Keratinocyte (primary cell): ENCODE results near the gene FAM184B.

ENCODE experiments used
- EZH2 ChIP-seq: IDR thresholded peaks from one replicate; pipeline ENCODE4 v1.6.1; 2012; ENCODE audit warnings: inconsistent platforms, mild to moderate bottlenecking, low read length, moderate library complexity
- TF ChIP-seq, protein P1 (sequence below), 3 experiments: IDR thresholded peaks in 1 of 3; conservative IDR thresholded peaks in 1 of 3; optimal IDR thresholded peaks in 1 of 3; 2 replicates in 2 of 3; 3 replicates in 1 of 3; pipeline versions ENCODE3 to v1.5.1; 2011; ENCODE audit warnings: low read length in 3 of 3, mild to moderate bottlenecking in 3 of 3, moderate library complexity in 2 of 3, control low read depth in 1 of 3, inconsistent platforms in 1 of 3; ENCODE audit not compliant: insufficient read depth in 2 of 3; ENCODE audit errors: extremely low read depth in 1 of 3

DNA sequence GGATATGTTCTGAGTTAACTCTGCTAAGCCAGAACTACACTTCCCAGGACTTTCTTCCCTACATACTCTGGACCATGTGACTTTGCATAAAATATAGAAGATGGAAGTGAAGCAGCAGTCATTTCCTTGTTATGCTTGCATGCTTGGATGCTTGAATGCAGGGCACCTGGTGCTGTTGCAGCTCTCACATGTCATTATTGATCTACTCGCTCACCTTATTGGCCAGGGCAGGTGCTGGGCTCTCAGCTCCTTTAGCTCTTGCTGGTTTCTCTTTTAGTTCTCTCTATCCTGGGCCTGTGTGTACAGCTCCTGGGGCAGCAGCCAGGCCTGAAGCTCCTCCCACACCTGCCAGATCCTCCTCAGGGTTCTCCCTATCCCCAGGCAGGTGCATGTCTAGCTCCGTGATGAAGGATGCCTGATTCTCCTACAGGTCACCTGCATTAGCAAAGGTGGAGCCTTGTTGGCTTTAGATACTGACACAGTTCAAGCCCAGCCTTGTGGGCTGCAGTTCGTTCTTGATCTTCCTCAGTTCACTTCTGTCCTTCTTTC is 113.7 kb downstream of the FAM184B start:
- TF ChIP-seq, protein P1, sequence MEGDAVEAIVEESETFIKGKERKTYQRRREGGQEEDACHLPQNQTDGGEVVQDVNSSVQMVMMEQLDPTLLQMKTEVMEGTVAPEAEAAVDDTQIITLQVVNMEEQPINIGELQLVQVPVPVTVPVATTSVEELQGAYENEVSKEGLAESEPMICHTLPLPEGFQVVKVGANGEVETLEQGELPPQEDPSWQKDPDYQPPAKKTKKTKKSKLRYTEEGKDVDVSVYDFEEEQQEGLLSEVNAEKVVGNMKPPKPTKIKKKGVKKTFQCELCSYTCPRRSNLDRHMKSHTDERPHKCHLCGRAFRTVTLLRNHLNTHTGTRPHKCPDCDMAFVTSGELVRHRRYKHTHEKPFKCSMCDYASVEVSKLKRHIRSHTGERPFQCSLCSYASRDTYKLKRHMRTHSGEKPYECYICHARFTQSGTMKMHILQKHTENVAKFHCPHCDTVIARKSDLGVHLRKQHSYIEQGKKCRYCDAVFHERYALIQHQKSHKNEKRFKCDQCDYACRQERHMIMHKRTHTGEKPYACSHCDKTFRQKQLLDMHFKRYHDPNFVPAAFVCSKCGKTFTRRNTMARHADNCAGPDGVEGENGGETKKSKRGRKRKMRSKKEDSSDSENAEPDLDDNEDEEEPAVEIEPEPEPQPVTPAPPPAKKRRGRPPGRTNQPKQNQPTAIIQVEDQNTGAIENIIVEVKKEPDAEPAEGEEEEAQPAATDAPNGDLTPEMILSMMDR (optimal IDR thresholded peaks at IDR 0.05 in 1 of 3, IDR thresholded peaks at IDR 0.05 in 1 of 3, conservative IDR thresholded peaks at IDR 0.05 in 1 of 3; ENCODE audit: extremely low read depth in 1 of 3, insufficient read depth in 2 of 3, low read length in 3 of 3): no peak
- no peak for TF ChIP-seq EZH2
